Trophoblast cell (in vitro differentiated cells and primary cell): ENCODE results near the gene RFC4.

Experiments
- DNase-seq, 2 donors: peaks; one replicate each; pipeline ENCODE4 v3.0.0-alpha.2; 2016
- H2AFZ ChIP-seq: 2 replicates; pipeline ENCODE4 v1.6.1; 2013; ENCODE audit warnings: low read length, moderate library complexity, mild to moderate bottlenecking; ENCODE audit not compliant: insufficient read depth, poor library complexity
- H2AK5ac ChIP-seq: 2 replicates; pipeline ENCODE4 v1.6.1; 2013; ENCODE audit warnings: mild to moderate bottlenecking, low read length
- H2BK120ac ChIP-seq: 2 replicates; pipeline ENCODE4 v1.6.1; 2013; ENCODE audit warnings: low read length, mild to moderate bottlenecking, moderate library complexity; ENCODE audit not compliant: insufficient read depth, poor library complexity
- H2BK12ac ChIP-seq: 2 replicates; pipeline ENCODE4 v1.6.1; 2013; ENCODE audit warnings: mild to moderate bottlenecking, low read length, moderate library complexity
- H2BK5ac ChIP-seq: 2 replicates; pipeline ENCODE4 v1.6.1; 2013; ENCODE audit warnings: low read length, low read depth, moderate library complexity, mild to moderate bottlenecking; ENCODE audit not compliant: poor library complexity
- H3K14ac ChIP-seq: 2 replicates; pipeline ENCODE4 v1.6.1; 2013; ENCODE audit warnings: mild to moderate bottlenecking, low read length
- H3K18ac ChIP-seq: 2 replicates; pipeline ENCODE4 v1.6.1; 2013; ENCODE audit warnings: mild to moderate bottlenecking, low read length
- H3K23ac ChIP-seq: 2 replicates; pipeline ENCODE4 v1.6.1; 2013; ENCODE audit warnings: low read length
- H3K27ac ChIP-seq: 2 replicates; pipeline ENCODE4 v1.5.1; 2013; ENCODE audit warnings: low read depth, mild to moderate bottlenecking, inconsistent platforms, low read length, moderate library complexity
- H3K27me3 ChIP-seq: 2 replicates; pipeline ENCODE4 v1.6.1; 2013; ENCODE audit warnings: inconsistent platforms, mild to moderate bottlenecking, low read length, moderate library complexity; ENCODE audit not compliant: insufficient read depth
- H3K36me3 ChIP-seq, 2 experiments: 1 replicate in 1 of 2; 2 replicates in 1 of 2; pipeline ENCODE4 v1.6.1; 2013; ENCODE audit warnings: low read length in 2 of 2, mild to moderate bottlenecking in 2 of 2, moderate library complexity in 1 of 2; ENCODE audit not compliant: insufficient read depth in 2 of 2, control insufficient read depth in 1 of 2
- H3K4ac ChIP-seq: 2 replicates; pipeline ENCODE4 v1.6.1; 2013; ENCODE audit warnings: low read depth, mild to moderate bottlenecking, low read length, moderate library complexity
- H3K4me1 ChIP-seq, 2 experiments: 1 replicate in 1 of 2; 2 replicates in 1 of 2; pipeline ENCODE4 v1.6.1; 2013; ENCODE audit warnings: low read length in 2 of 2, mild to moderate bottlenecking in 2 of 2, moderate library complexity in 1 of 2; ENCODE audit not compliant: insufficient read depth in 2 of 2, control insufficient read depth in 1 of 2
- H3K4me2 ChIP-seq: 2 replicates; pipeline ENCODE4 v1.6.1; 2013; ENCODE audit warnings: inconsistent platforms, mild to moderate bottlenecking, low read length, moderate library complexity
- H3K4me3 ChIP-seq: 2 replicates; pipeline ENCODE4 v1.5.1; 2013; ENCODE audit warnings: mild to moderate bottlenecking, low read depth, low read length, inconsistent platforms
- H3K79me1 ChIP-seq: one replicate; pipeline ENCODE4 v1.6.1; 2013; ENCODE audit warnings: low read length
- H3K79me2 ChIP-seq: 2 replicates; pipeline ENCODE4 v1.6.1; 2013; ENCODE audit warnings: low read length, mild to moderate bottlenecking; ENCODE audit not compliant: control insufficient read depth, insufficient read depth, poor library complexity
- H3K9ac ChIP-seq: 2 replicates; pipeline ENCODE4 v1.6.1; 2013; ENCODE audit warnings: mild to moderate bottlenecking, low read length
- H3K9me3 ChIP-seq: 2 replicates; pipeline ENCODE4 v1.6.1; 2013; ENCODE audit warnings: low read depth, mild to moderate bottlenecking, control low read depth, inconsistent platforms, low read length; ENCODE audit not compliant: insufficient read depth
- H4K12ac ChIP-seq: 2 replicates; pipeline ENCODE4 v1.6.1; 2013; ENCODE audit warnings: low read depth, mild to moderate bottlenecking, low read length, moderate library complexity
- H4K8ac ChIP-seq: 2 replicates; pipeline ENCODE4 v1.6.1; 2013; ENCODE audit warnings: low read depth, mild to moderate bottlenecking, low read length, moderate library complexity
- H4K91ac ChIP-seq: one replicate; pipeline ENCODE4 v1.6.1; 2013; ENCODE audit warnings: low read depth, mild to moderate bottlenecking, low read length, moderate library complexity
- WGBS: extraction: QIAGEN DNeasy Blood & Tissue Kit; methylation state at CpG from one replicate; pipeline ENCODE4 v1.1.7; 2013; ENCODE audit warnings: missing lambda C conversion rate; ENCODE audit not compliant: insufficient read length, insufficient coverage; ENCODE audit errors: extremely low coverage; 5-methylcytosine and 5-hydroxymethylcytosine counted together

RFC4 gene

GRCh38 chr3:186757686-186758220 lies 48.5 kb downstream of the RFC4 start:
- Histone ChIP-seq H2BK120ac (no peak overlapping the region), H4K8ac (no peak overlapping the region), H3K79me1 (peaks cover 4% of the 10 kb centered on the region), H3K27me3 (no peaks in the 10 kb centered on the region), H3K9me3 (no peaks in the 10 kb centered on the region), H2BK5ac (no peak overlapping the region), H3K4me3 (no peak overlapping the region), H3K18ac (no peak overlapping the region), H4K91ac (no peak overlapping the region), H3K79me2 (no peaks in the 10 kb centered on the region), H4K12ac (no peak overlapping the region), H3K23ac (no peak overlapping the region), H3K4me1 (peaks cover 8 to 17% of the 10 kb centered on the region in 2 experiments), H3K4me2 (no peak overlapping the region), H2BK12ac (no peak overlapping the region), H3K14ac (no peak overlapping the region), H2AK5ac (no peak overlapping the region), H3K36me3 (no peaks in the 10 kb centered on the region), H3K9ac (no peak overlapping the region), H2AFZ (no peak overlapping the region), H3K4ac (no peak overlapping the region), H3K27ac (no peak overlapping the region)
- WGBS, result no CpG with 5 or more reads among the region's 8 CpGs
- peak; percentile 76 to 90 for DNase-seq

GRCh38 chr3:186757214-186757613 lies 49.1 kb downstream of the RFC4 start:
- H2BK12ac ChIP-seq, result peak overlapping the region; percentile 72
- peak in 1 of 2 donors; percentile 59 for DNase-seq
- no peak overlapping the region for H3K4me2 ChIP-seq
- H2AK5ac ChIP-seq, result no peak overlapping the region
- H3K79me1 ChIP-seq, result peaks cover 4% of the 10 kb centered on the region
- no peak overlapping the region for H2BK120ac ChIP-seq
- H4K91ac ChIP-seq, result no peak overlapping the region
- H3K18ac ChIP-seq, result no peak overlapping the region
- H3K4me1 ChIP-seq, result peaks cover 8 to 17% of the 10 kb centered on the region in 2 experiments
- no peak overlapping the region for H3K14ac ChIP-seq
- H4K8ac ChIP-seq, result no peak overlapping the region
- no peaks in the 10 kb centered on the region for H3K36me3 ChIP-seq
- H3K4ac ChIP-seq, result no peak overlapping the region
- no peak overlapping the region for H3K23ac ChIP-seq
- no peaks in the 10 kb centered on the region for H3K9me3 ChIP-seq
- no CpG with 5 or more reads among the region's 8 CpGs for WGBS
- H3K27ac ChIP-seq, result no peak overlapping the region
- no peak overlapping the region for H2BK5ac ChIP-seq
- H4K12ac ChIP-seq, result no peak overlapping the region
- H2AFZ ChIP-seq, result no peak overlapping the region
- H3K4me3 ChIP-seq, result no peak overlapping the region
- H3K9ac ChIP-seq, result no peak overlapping the region
- H3K27me3 ChIP-seq, result no peaks in the 10 kb centered on the region
- no peaks in the 10 kb centered on the region for H3K79me2 ChIP-seq

GRCh38 chr3:186754871-186755270 lies 51.4 kb downstream of the RFC4 start:
- no peak overlapping the region for H3K23ac ChIP-seq

GRCh38 chr3:186754006-186754405 lies 52.3 kb downstream of the RFC4 start:
- H3K4me1 ChIP-seq, result peaks cover 4 to 9% of the 10 kb centered on the region in 2 experiments
- no peaks in the 10 kb centered on the region for H3K36me3 ChIP-seq
- no CpG with 5 or more reads among the region's 7 CpGs for WGBS
- no peak overlapping the region for H3K4me3 ChIP-seq
- H3K27me3 ChIP-seq, result no peaks in the 10 kb centered on the region
- no peak overlapping the region for H3K23ac ChIP-seq
- no peak for DNase-seq
- H2BK120ac ChIP-seq, result no peak overlapping the region
- no peak overlapping the region for H4K91ac ChIP-seq
- no peak overlapping the region for H3K18ac ChIP-seq
- H3K4ac ChIP-seq, result no peak overlapping the region
- H3K79me1 ChIP-seq, result peaks cover 1% of the 10 kb centered on the region
- H2AFZ ChIP-seq, result no peak overlapping the region
- H2BK12ac ChIP-seq, result no peak overlapping the region
- no peak overlapping the region for H3K14ac ChIP-seq
- H3K27ac ChIP-seq, result no peak overlapping the region
- no peak overlapping the region for H3K4me2 ChIP-seq
- H3K9me3 ChIP-seq, result no peaks in the 10 kb centered on the region
- H2BK5ac ChIP-seq, result no peak overlapping the region
- H4K8ac ChIP-seq, result no peak overlapping the region
- no peak overlapping the region for H3K9ac ChIP-seq
- no peak overlapping the region for H4K12ac ChIP-seq
- H2AK5ac ChIP-seq, result no peak overlapping the region
- no peaks in the 10 kb centered on the region for H3K79me2 ChIP-seq

More at GRCh38 chr3:186754871-186755270, 51.4 kb downstream of the RFC4 start:
- H3K4me2 ChIP-seq, result no peak overlapping the region
- H3K9ac ChIP-seq, result no peak overlapping the region
- no peaks in the 10 kb centered on the region for H3K79me2 ChIP-seq
- H2AK5ac ChIP-seq, result no peak overlapping the region
- no peak overlapping the region for H3K18ac ChIP-seq
- no peak overlapping the region for H4K8ac ChIP-seq
- WGBS, result no CpG with 5 or more reads among the region's 5 CpGs
- no peak overlapping the region for H2BK120ac ChIP-seq
- no peak overlapping the region for H3K4ac ChIP-seq
- H4K12ac ChIP-seq, result no peak overlapping the region
- H3K9me3 ChIP-seq, result no peaks in the 10 kb centered on the region
- H2BK12ac ChIP-seq, result no peak overlapping the region
- no peak overlapping the region for H3K4me3 ChIP-seq
- no peak overlapping the region for H2AFZ ChIP-seq
- H3K27me3 ChIP-seq, result no peaks in the 10 kb centered on the region
- no peak overlapping the region for H2BK5ac ChIP-seq
- H3K27ac ChIP-seq, result no peak overlapping the region
- H3K14ac ChIP-seq, result no peak overlapping the region
- H3K4me1 ChIP-seq, result peaks cover 4 to 9% of the 10 kb centered on the region in 2 experiments
- no peaks in the 10 kb centered on the region for H3K36me3 ChIP-seq
- no peak overlapping the region for H4K91ac ChIP-seq
- peaks cover 1% of the 10 kb centered on the region for H3K79me1 ChIP-seq
- no peak for DNase-seq
